ENCODE results near the gene GAGE12G.
"Not testable (repeated sequence)": the region's sequence is repeated elsewhere in the genome, so short reads cannot be mapped to it uniquely, and the experiment has no call there.

GAGE12G gene

DNA sequence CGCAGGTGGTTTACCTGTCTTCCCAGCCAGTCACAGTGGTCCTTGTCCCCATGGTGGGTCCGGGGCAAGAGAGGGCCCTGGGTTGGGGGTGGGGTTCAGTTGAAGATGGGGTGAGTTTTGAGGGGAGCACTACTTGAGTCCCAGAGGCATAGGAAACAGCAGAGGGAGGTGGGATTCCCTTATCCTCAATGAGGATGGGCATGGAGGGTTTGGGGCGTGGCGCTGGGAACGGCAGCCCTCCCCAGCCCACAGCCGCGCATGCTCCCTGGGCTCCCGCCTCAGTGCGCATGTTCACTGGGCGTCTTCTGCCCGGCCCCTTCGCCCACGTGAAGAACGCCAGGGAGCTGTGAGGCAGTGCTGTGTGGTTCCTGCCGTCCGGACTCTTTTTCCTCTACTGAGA lies 9.7 kb upstream of the GAGE12G start, which contains the start of gene GAGE12F:
GAGE12F (plus strand) TSS at position 301 of the 400 bp plus-strand sequence. CDS start 1,155 bp downstream, outside the sequence.
- H3K27me3 ChIP-seq (ENCODE audit: control insufficient read depth in 1 of 2, insufficient read depth in 1 of 2, low read length in 2 of 2); H3K9ac ChIP-seq (ENCODE audit: low read length); H2BK5ac ChIP-seq (ENCODE audit: low read depth, low read length, poor library complexity, severe bottlenecking); H3K27ac ChIP-seq (ENCODE audit: low read length, poor library complexity, severe bottlenecking); H2BK120ac ChIP-seq (ENCODE audit: low read depth, low read length); H3K23ac ChIP-seq (ENCODE audit: low read length in 2 of 2); H2BK15ac ChIP-seq (ENCODE audit: low read depth, poor library complexity, severe bottlenecking); H3K36me3 ChIP-seq (ENCODE audit: control insufficient read depth in 1 of 2, insufficient read depth in 2 of 2, low read depth in 1 of 2, low read length in 2 of 2); H2BK12ac ChIP-seq (ENCODE audit: low read length in 2 of 2); H3K79me1 ChIP-seq (replicated peaks; ENCODE audit: low read length, poor library complexity, severe bottlenecking); H2AFZ ChIP-seq (ENCODE audit: low read depth, low read length); H3K4me1 ChIP-seq (ENCODE audit: control insufficient read depth, insufficient read depth, low read depth, low read length); H3K4ac ChIP-seq (ENCODE audit: low read depth in 1 of 2, low read length in 2 of 2); H4K91ac ChIP-seq (ENCODE audit: low read length); H3K9me3 ChIP-seq (ENCODE audit: control insufficient read depth, low read length); DNase-seq; H4K8ac ChIP-seq (ENCODE audit: low read length); H3K4me3 ChIP-seq (ENCODE audit: insufficient read depth in 1 of 2, low read depth in 1 of 2, low read length in 2 of 2); H2AK5ac ChIP-seq (ENCODE audit: low read length, severe bottlenecking); H3K14ac ChIP-seq (ENCODE audit: low read length in 2 of 2); H3K4me2 ChIP-seq (ENCODE audit: low read length, poor library complexity, severe bottlenecking); H3K18ac ChIP-seq (ENCODE audit: low read depth in 1 of 2, low read length in 2 of 2): not testable (repeated sequence)
- no CpG with 5 or more reads among the region's 16 CpGs for WGBS

DNA sequence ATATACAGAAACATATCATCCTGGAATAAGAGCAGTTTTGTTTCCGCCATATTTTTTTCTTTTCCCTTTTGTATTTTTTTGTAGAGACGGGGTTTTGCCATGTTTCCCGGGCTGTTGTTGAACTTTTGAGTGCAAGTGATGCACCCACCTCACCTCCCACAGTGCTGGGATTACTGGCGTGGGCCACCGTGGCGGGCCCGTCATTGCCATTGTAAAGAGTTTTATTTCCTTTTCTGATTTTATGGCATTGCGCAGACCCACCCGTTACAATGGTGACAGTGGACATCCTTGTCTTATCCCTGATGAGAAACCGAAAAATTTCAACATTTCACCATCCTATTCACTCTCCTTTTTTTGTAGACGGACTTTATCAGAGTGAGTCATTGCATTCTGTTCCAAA lies 1.5 kb upstream of the GAGE12G start:
- H3K18ac ChIP-seq (ENCODE audit: low read depth in 1 of 2, low read length in 2 of 2); H2BK120ac ChIP-seq (ENCODE audit: low read depth, low read length); H3K4me2 ChIP-seq (ENCODE audit: low read length, poor library complexity, severe bottlenecking); H3K27ac ChIP-seq (ENCODE audit: low read length, poor library complexity, severe bottlenecking); DNase-seq; H4K91ac ChIP-seq (ENCODE audit: low read length); H2BK12ac ChIP-seq (ENCODE audit: low read length in 2 of 2); H2BK5ac ChIP-seq (ENCODE audit: low read depth, low read length, poor library complexity, severe bottlenecking); H3K23ac ChIP-seq (ENCODE audit: low read length in 2 of 2); H3K4me3 ChIP-seq (ENCODE audit: insufficient read depth in 1 of 2, low read depth in 1 of 2, low read length in 2 of 2); H4K8ac ChIP-seq (ENCODE audit: low read length); H3K27me3 ChIP-seq (ENCODE audit: control insufficient read depth in 1 of 2, insufficient read depth in 1 of 2, low read length in 2 of 2); H3K36me3 ChIP-seq (ENCODE audit: control insufficient read depth in 1 of 2, insufficient read depth in 2 of 2, low read depth in 1 of 2, low read length in 2 of 2); H3K9me3 ChIP-seq (ENCODE audit: control insufficient read depth, low read length); H3K14ac ChIP-seq (ENCODE audit: low read length in 2 of 2); H2AFZ ChIP-seq (ENCODE audit: low read depth, low read length); H3K4me1 ChIP-seq (ENCODE audit: control insufficient read depth, insufficient read depth, low read depth, low read length); H3K9ac ChIP-seq (ENCODE audit: low read length); H3K79me1 ChIP-seq (replicated peaks; ENCODE audit: low read length, poor library complexity, severe bottlenecking); H3K4ac ChIP-seq (ENCODE audit: low read depth in 1 of 2, low read length in 2 of 2); H2AK5ac ChIP-seq (ENCODE audit: low read length, severe bottlenecking); H2BK15ac ChIP-seq (ENCODE audit: low read depth, poor library complexity, severe bottlenecking): not testable (repeated sequence)
- WGBS = no CpG with 5 or more reads among the region's 11 CpGs

DNA sequence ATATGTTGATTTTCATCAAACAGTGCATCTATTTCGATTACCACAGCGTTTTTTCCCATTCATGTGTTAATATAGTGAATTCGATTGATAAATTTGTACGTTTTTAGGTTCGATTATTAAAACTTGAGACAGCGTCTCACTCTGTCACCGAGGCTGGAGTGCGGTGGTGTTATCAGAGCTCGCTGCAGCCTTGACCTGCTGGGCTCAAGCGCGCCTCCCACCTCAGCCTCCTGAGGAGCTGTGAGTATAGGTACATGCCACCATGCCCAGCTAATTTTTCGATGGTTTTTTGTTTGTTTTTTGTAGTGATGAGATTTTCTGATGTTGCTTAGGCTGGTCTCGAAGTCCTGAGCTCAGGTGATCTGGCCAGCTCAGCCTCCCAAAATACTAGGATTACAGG lies 1.0 kb upstream of the GAGE12G start:
- not testable (repeated sequence) for H3K79me1 ChIP-seq (replicated peaks; ENCODE audit: low read length, poor library complexity, severe bottlenecking); H3K4ac ChIP-seq (ENCODE audit: low read depth in 1 of 2, low read length in 2 of 2); H3K9me3 ChIP-seq (ENCODE audit: control insufficient read depth, low read length); H3K27me3 ChIP-seq (ENCODE audit: control insufficient read depth in 1 of 2, insufficient read depth in 1 of 2, low read length in 2 of 2); H2BK120ac ChIP-seq (ENCODE audit: low read depth, low read length); H2AFZ ChIP-seq (ENCODE audit: low read depth, low read length); H3K4me3 ChIP-seq (ENCODE audit: insufficient read depth in 1 of 2, low read depth in 1 of 2, low read length in 2 of 2); H3K4me1 ChIP-seq (ENCODE audit: control insufficient read depth, insufficient read depth, low read depth, low read length); DNase-seq; H4K8ac ChIP-seq (ENCODE audit: low read length); H2BK5ac ChIP-seq (ENCODE audit: low read depth, low read length, poor library complexity, severe bottlenecking); H3K27ac ChIP-seq (ENCODE audit: low read length, poor library complexity, severe bottlenecking); H2AK5ac ChIP-seq (ENCODE audit: low read length, severe bottlenecking); H3K36me3 ChIP-seq (ENCODE audit: control insufficient read depth in 1 of 2, insufficient read depth in 2 of 2, low read depth in 1 of 2, low read length in 2 of 2); H4K91ac ChIP-seq (ENCODE audit: low read length); H2BK15ac ChIP-seq (ENCODE audit: low read depth, poor library complexity, severe bottlenecking); H2BK12ac ChIP-seq (ENCODE audit: low read length in 2 of 2); H3K14ac ChIP-seq (ENCODE audit: low read length in 2 of 2); H3K9ac ChIP-seq (ENCODE audit: low read length); H3K23ac ChIP-seq (ENCODE audit: low read length in 2 of 2); H3K18ac ChIP-seq (ENCODE audit: low read depth in 1 of 2, low read length in 2 of 2); H3K4me2 ChIP-seq (ENCODE audit: low read length, poor library complexity, severe bottlenecking)
- WGBS = no CpG with 5 or more reads among the region's 13 CpGs

DNA sequence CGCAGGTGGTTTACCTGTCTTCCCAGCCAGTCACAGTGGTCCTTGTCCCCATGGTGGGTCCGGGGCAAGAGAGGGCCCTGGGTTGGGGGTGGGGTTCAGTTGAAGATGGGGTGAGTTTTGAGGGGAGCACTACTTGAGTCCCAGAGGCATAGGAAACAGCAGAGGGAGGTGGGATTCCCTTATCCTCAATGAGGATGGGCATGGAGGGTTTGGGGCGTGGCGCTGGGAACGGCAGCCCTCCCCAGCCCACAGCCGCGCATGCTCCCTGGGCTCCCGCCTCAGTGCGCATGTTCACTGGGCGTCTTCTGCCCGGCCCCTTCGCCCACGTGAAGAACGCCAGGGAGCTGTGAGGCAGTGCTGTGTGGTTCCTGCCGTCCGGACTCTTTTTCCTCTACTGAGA lies 9.4 kb downstream of the GAGE12G start, which contains the start of gene GAGE12H:
GAGE12H (plus strand) TSS at position 301 of the 400 bp plus-strand sequence. CDS start 1,155 bp downstream, outside the sequence.
- not testable (repeated sequence) for H3K23ac ChIP-seq (ENCODE audit: low read length in 2 of 2); H3K27me3 ChIP-seq (ENCODE audit: control insufficient read depth in 1 of 2, insufficient read depth in 1 of 2, low read length in 2 of 2); H3K4me3 ChIP-seq (ENCODE audit: insufficient read depth in 1 of 2, low read depth in 1 of 2, low read length in 2 of 2); H2AK5ac ChIP-seq (ENCODE audit: low read length, severe bottlenecking); H3K14ac ChIP-seq (ENCODE audit: low read length in 2 of 2); H3K79me1 ChIP-seq (replicated peaks; ENCODE audit: low read length, poor library complexity, severe bottlenecking); H3K4me2 ChIP-seq (ENCODE audit: low read length, poor library complexity, severe bottlenecking); H2BK5ac ChIP-seq (ENCODE audit: low read depth, low read length, poor library complexity, severe bottlenecking); H3K4ac ChIP-seq (ENCODE audit: low read depth in 1 of 2, low read length in 2 of 2); H3K9me3 ChIP-seq (ENCODE audit: control insufficient read depth, low read length); H2AFZ ChIP-seq (ENCODE audit: low read depth, low read length); H3K18ac ChIP-seq (ENCODE audit: low read depth in 1 of 2, low read length in 2 of 2); H2BK12ac ChIP-seq (ENCODE audit: low read length in 2 of 2); H3K27ac ChIP-seq (ENCODE audit: low read length, poor library complexity, severe bottlenecking); H3K4me1 ChIP-seq (ENCODE audit: control insufficient read depth, insufficient read depth, low read depth, low read length); H4K91ac ChIP-seq (ENCODE audit: low read length); H2BK15ac ChIP-seq (ENCODE audit: low read depth, poor library complexity, severe bottlenecking); DNase-seq; H2BK120ac ChIP-seq (ENCODE audit: low read depth, low read length); H4K8ac ChIP-seq (ENCODE audit: low read length); H3K36me3 ChIP-seq (ENCODE audit: control insufficient read depth in 1 of 2, insufficient read depth in 2 of 2, low read depth in 1 of 2, low read length in 2 of 2); H3K9ac ChIP-seq (ENCODE audit: low read length)
- no CpG with 5 or more reads among the region's 16 CpGs for WGBS

All from mesenchymal stem cell (in vitro differentiated cells and primary cell).